ENCODE results near the gene EPHB1. TPM values are rescaled to one million over a fixed set of nuclear protein-coding genes. Genes with fewer than 3 reads are reported as not detected.

Gene EPHB1
- total RNA-seq, 4 donors from 2014 or later, result 0.82 to 2.2 (median 1.2) TPM

DNA sequence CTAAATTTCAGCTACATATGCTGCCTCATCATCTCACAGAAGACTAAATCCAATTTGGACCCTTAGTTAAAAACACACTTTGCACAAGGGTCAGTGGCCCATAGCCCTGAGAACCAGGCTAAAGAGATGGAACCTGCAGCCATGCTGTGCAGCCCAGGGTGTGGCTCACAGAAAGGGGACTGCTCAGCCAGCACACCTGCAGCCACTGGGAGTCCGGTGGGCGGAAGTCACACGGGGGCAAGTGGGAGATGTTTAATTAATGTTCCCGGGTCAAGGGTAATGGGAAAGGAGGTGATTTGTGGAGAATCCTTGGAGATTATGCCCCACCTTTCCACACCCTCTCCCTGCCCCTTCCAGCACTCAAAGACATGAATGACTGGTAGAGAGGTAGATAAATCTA is 467.4 kb downstream of the EPHB1 start:
- H3K9me3 ChIP-seq, result no peaks in the 10 kb centered on the region
- H3K4me1 ChIP-seq, result no peaks in the 10 kb centered on the region
- no peaks in the 10 kb centered on the region for H3K36me3 ChIP-seq
- in situ Hi-C loops (cut with MboI; ENCODE audit: low pct_ligation_motif_present in 1 of 4, low pct_unique_long_range_greater_than_20kb in 1 of 4, low sequenced_read_pairs in 3 of 4), result no loop called here
- no peak overlapping the region for H3K4me3 ChIP-seq
- no peaks in the 10 kb centered on the region for H3K27me3 ChIP-seq
- WGBS, 2 donors (ENCODE audit: low coverage in 1 of 2), result 87 to 93% methylated on average over 4 of the region's 4 CpGs
- no peak overlapping the region for H3K27ac ChIP-seq
- intact Hi-C loops (cut with DNase I; ENCODE audit: low total_unique reads), result no loop called here
- no peak for DNase-seq
- no peak for TF ChIP-seq EP300 (IDR thresholded peaks at IDR 0.05; ENCODE audit: low read depth)
- TF ChIP-seq, protein P1, sequence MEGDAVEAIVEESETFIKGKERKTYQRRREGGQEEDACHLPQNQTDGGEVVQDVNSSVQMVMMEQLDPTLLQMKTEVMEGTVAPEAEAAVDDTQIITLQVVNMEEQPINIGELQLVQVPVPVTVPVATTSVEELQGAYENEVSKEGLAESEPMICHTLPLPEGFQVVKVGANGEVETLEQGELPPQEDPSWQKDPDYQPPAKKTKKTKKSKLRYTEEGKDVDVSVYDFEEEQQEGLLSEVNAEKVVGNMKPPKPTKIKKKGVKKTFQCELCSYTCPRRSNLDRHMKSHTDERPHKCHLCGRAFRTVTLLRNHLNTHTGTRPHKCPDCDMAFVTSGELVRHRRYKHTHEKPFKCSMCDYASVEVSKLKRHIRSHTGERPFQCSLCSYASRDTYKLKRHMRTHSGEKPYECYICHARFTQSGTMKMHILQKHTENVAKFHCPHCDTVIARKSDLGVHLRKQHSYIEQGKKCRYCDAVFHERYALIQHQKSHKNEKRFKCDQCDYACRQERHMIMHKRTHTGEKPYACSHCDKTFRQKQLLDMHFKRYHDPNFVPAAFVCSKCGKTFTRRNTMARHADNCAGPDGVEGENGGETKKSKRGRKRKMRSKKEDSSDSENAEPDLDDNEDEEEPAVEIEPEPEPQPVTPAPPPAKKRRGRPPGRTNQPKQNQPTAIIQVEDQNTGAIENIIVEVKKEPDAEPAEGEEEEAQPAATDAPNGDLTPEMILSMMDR (IDR thresholded peaks at IDR 0.05), result no peak
- no peak for TF ChIP-seq POLR2A (IDR thresholded peaks at IDR 0.05)
- no peak for TF ChIP-seq POLR2AphosphoS5 (IDR thresholded peaks at IDR 0.05)

DNA sequence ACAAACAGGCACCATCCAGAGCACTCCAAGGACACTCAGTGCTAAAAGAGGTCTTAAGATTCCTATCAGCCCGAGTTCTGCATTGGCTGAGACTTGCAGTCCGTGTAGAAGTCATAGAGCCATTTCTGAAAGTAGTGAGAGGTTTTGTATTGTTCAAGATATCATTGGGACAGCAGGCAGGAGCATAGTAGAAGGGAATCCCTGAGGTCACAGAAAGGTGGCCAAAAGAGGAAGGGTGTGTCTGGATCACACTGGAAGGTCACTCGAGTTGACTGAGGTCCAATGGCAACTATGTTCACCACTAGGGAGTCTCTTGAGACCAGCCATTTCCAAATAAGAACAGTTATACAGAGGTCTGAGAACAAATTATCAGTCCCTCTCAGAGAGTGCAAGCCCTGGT is 468.3 kb downstream of the EPHB1 start:
- 43 to 67% methylated on average over 1 to 3 of the region's 3 CpGs for WGBS, 2 donors (ENCODE audit: low coverage in 1 of 2)
- intact Hi-C loops (cut with DNase I; ENCODE audit: low total_unique reads) (no loop called here), in situ Hi-C loops (cut with MboI; ENCODE audit: low pct_ligation_motif_present in 1 of 4, low pct_unique_long_range_greater_than_20kb in 1 of 4, low sequenced_read_pairs in 3 of 4) (no loop called here)
- H3K4me3 ChIP-seq, result no peak overlapping the region
- H3K27me3 ChIP-seq, result no peaks in the 10 kb centered on the region
- no peaks in the 10 kb centered on the region for H3K36me3 ChIP-seq
- no peaks in the 10 kb centered on the region for H3K4me1 ChIP-seq
- H3K9me3 ChIP-seq, result no peaks in the 10 kb centered on the region
- no peak for DNase-seq
- TF ChIP-seq, protein P1 (IDR thresholded peaks at IDR 0.05), result no peak
- TF ChIP-seq POLR2A (IDR thresholded peaks at IDR 0.05), result no peak
- no peak for TF ChIP-seq POLR2AphosphoS5 (IDR thresholded peaks at IDR 0.05)
- TF ChIP-seq EP300 (IDR thresholded peaks at IDR 0.05; ENCODE audit: low read depth), result no peak
- H3K27ac ChIP-seq, result no peak overlapping the region

DNA sequence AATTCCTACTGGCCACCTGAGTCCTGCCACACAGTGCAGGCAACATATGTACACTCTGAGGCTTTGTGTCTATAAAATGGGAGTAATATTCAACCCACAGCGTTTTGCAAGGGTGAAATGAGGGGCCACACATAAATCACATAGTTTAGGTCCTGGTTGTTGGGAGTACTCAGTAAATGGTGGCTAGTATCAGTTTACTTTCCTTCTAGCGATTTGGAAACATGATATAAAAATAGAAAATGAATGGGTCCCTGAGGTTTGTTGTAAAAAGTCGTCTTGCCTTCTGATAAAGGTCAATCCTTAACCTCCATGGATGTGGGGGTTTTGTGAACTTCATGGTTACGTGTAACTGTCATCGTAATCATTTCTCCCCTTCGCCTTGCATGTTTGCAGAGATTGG is 472.4 kb downstream of the EPHB1 start:
- WGBS, 2 donors (ENCODE audit: low coverage in 1 of 2), result 32 to 67% methylated on average over 3 to 6 of the region's 6 CpGs
- Histone ChIP-seq H3K36me3 (no peaks in the 10 kb centered on the region), H3K27ac (no peak overlapping the region), H3K9me3 (no peaks in the 10 kb centered on the region), H3K27me3 (no peaks in the 10 kb centered on the region), H3K4me1 (no peaks in the 10 kb centered on the region), H3K4me3 (no peak overlapping the region)
- in situ Hi-C loops (cut with MboI; ENCODE audit: low pct_ligation_motif_present in 1 of 4, low pct_unique_long_range_greater_than_20kb in 1 of 4, low sequenced_read_pairs in 3 of 4) (no loop called here), intact Hi-C loops (cut with DNase I; ENCODE audit: low total_unique reads) (no loop called here)
- TF ChIP-seq, protein P1 (IDR thresholded peaks at IDR 0.05), result no peak
- TF ChIP-seq EP300 (IDR thresholded peaks at IDR 0.05; ENCODE audit: low read depth) (no peak), POLR2A (IDR thresholded peaks at IDR 0.05) (no peak), POLR2AphosphoS5 (IDR thresholded peaks at IDR 0.05) (no peak)
- no peak for DNase-seq

DNA sequence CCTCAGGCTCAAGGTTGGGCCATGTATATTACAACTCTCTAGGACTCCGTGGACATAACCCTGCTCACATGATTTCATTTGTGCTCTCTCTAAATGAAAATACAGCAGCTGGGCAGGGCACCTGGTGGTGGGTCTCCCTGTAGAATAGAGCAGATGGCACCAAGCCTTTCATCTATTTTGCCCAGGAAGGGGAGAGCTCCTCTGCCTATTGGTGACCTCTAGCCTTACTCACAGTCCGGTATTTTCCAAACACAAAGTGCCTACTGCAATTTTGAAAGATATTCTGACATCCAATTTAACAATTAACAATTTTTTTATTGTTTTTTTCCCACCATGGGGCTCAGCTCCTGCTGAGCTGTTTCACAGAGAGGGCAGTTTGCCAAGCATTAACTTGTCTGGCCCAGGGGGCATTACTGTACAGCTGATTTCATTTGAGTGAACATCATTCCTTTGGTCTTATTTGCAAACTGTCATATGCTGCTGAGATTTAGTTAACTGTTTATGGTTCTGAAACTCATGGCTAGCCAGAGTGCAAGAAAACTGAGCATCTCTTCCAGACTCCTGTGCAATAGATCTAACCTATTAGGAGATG is 474.0 kb downstream of the EPHB1 start:
- TF ChIP-seq POLR2AphosphoS5 (IDR thresholded peaks at IDR 0.05) (no peak), POLR2A (IDR thresholded peaks at IDR 0.05) (no peak), EP300 (IDR thresholded peaks at IDR 0.05; ENCODE audit: low read depth) (no peak)
- TF ChIP-seq, protein P1 (IDR thresholded peaks at IDR 0.05), result no peak
- H3K27ac ChIP-seq, result no peak overlapping the region
- DNase-seq, result no peak
- no peaks in the 10 kb centered on the region for H3K36me3 ChIP-seq
- in situ Hi-C loops (cut with MboI; ENCODE audit: low pct_ligation_motif_present in 1 of 4, low pct_unique_long_range_greater_than_20kb in 1 of 4, low sequenced_read_pairs in 3 of 4), result no loop called here
- H3K9me3 ChIP-seq, result no peaks in the 10 kb centered on the region
- 60 to 71% methylated on average over 1 to 2 of the region's 2 CpGs for WGBS, 2 donors (ENCODE audit: low coverage in 1 of 2)
- no peaks in the 10 kb centered on the region for H3K4me1 ChIP-seq
- intact Hi-C loops (cut with DNase I; ENCODE audit: low total_unique reads), result no loop called here
- no peaks in the 10 kb centered on the region for H3K27me3 ChIP-seq
- no peak overlapping the region for H3K4me3 ChIP-seq

Data from transverse colon (tissue), 4 donors.